Neutrophil (primary cell): ENCODE data around the gene HLA-F.

ENCODE experiments used
- H3K27ac ChIP-seq: fragments of 200-600 bp; sonication (generic); 2 replicates; pipeline ENCODE4 v1.5.1; 2016; ENCODE audit warnings: mild to moderate bottlenecking, moderate library complexity
- H3K27me3 ChIP-seq: fragments of 200-600 bp; sonication (generic); 2 replicates; pipeline ENCODE4 v1.6.0; 2016; ENCODE audit warnings: mild to moderate bottlenecking
- H3K36me3 ChIP-seq: fragments of 200-600 bp; sonication (generic); 2 replicates; pipeline ENCODE4 v1.5.1; 2017
- H3K4me1 ChIP-seq, 2 experiments: fragments of 200-600 bp in 1 of 2; sonication (generic) in 1 of 2; 1 replicate in 1 of 2; 2 replicates in 1 of 2; pipeline versions ENCODE4 v1.5.1 to v1.6.1; 2013 to 2016; ENCODE audit warnings: low read depth in 1 of 2, low read length in 1 of 2, mild to moderate bottlenecking in 1 of 2, moderate library complexity in 1 of 2; ENCODE audit not compliant: control insufficient read depth in 1 of 2, insufficient read depth in 1 of 2
- H3K4me3 ChIP-seq, 2 experiments: fragments of 200-600 bp in 1 of 2; sonication (generic) in 1 of 2; 1 replicate in 1 of 2; 2 replicates in 1 of 2; pipeline ENCODE4 v1.5.1; 2013 to 2016; ENCODE audit warnings: low read depth in 1 of 2, low read length in 1 of 2, mild to moderate bottlenecking in 1 of 2, moderate library complexity in 1 of 2
- H3K9me3 ChIP-seq: fragments of 200-600 bp; sonication (generic); 2 replicates; pipeline ENCODE4 v1.5.1; 2016
- CTCF ChIP-seq: fragments of 200-600 bp; sonication (generic); IDR thresholded peaks from 2 replicates; pipeline ENCODE4 v1.5.1; 2016; ENCODE audit warnings: antibody characterized with exemption

HLA-F gene

GRCh38 chr6:29742127-29742526, 18.9 kb downstream of the HLA-F start:
- H3K4me1 ChIP-seq: peaks cover 0 to 4% of the 10 kb centered on the region in 2 experiments

GRCh38 chr6:29743025-29743424, 19.8 kb downstream of the HLA-F start:
- no peak overlapping the region for H3K27ac ChIP-seq
- no peak overlapping the region for H3K4me3 ChIP-seq
- peaks cover 5 to 7% of the 10 kb centered on the region in 2 experiments for H3K4me1 ChIP-seq
- no peaks in the 10 kb centered on the region for H3K9me3 ChIP-seq
- H3K36me3 ChIP-seq: peaks cover 16% of the 10 kb centered on the region
- H3K27me3 ChIP-seq: peaks cover 5% of the 10 kb centered on the region
- TF ChIP-seq CTCF: no peak

More at GRCh38 chr6:29742127-29742526, 18.9 kb downstream of the HLA-F start:
- H3K4me3 ChIP-seq: no peak overlapping the region
- H3K36me3 ChIP-seq: peaks cover 16% of the 10 kb centered on the region
- no peak overlapping the region for H3K27ac ChIP-seq
- H3K27me3 ChIP-seq: no peaks in the 10 kb centered on the region
- H3K9me3 ChIP-seq: no peaks in the 10 kb centered on the region
- TF ChIP-seq CTCF: no peak

- peaks cover 13% of the 10 kb centered on the region for H3K36me3 ChIP-seq
Observed at GRCh38 chr6:29743568-29743967, 20.3 kb downstream of the HLA-F start.

DNA sequence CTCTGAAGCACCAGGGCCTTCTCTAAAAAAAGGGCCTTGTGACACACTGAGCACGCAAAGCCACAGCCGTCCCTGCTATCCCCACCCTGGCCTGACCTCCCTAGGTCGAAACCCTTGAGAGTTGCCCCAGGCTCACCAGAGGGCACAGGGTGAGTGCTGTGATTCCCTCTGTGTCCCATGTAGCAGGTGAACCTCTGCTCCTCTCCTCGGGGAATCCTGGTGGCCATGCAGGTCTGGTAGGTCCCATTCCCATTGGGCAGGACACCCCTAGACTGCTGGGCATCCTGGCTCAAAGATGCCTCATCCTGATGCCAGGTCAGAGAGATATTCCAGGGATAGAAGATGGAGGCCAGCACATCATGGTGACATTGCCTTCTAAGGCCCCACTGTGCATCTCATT, 20.9 kb downstream of the HLA-F start:
- Histone ChIP-seq H3K27me3 (peaks cover 15% of the 10 kb centered on the region), H3K4me3 (no peak overlapping the region), H3K4me1 (peaks cover 14 to 16% of the 10 kb centered on the region in 2 experiments), H3K9me3 (no peaks in the 10 kb centered on the region), H3K36me3 (peaks cover 9% of the 10 kb centered on the region), H3K27ac (no peak overlapping the region)
- TF ChIP-seq CTCF: no peak

More at GRCh38 chr6:29743568-29743967, 20.3 kb downstream of the HLA-F start:
- Histone ChIP-seq H3K4me3 (no peak overlapping the region), H3K9me3 (no peaks in the 10 kb centered on the region), H3K4me1 (peaks cover 10 to 12% of the 10 kb centered on the region in 2 experiments), H3K27ac (no peak overlapping the region), H3K27me3 (peaks cover 10% of the 10 kb centered on the region)
- TF ChIP-seq CTCF: no peak

GRCh38 chr6:29744621-29745020, 21.4 kb downstream of the HLA-F start:
- no peak for TF ChIP-seq CTCF
- Histone ChIP-seq H3K9me3 (no peaks in the 10 kb centered on the region), H3K27ac (no peak overlapping the region), H3K27me3 (peaks cover 20% of the 10 kb centered on the region), H3K4me3 (no peak overlapping the region), H3K36me3 (peaks cover 7% of the 10 kb centered on the region), H3K4me1 (peaks cover 19 to 21% of the 10 kb centered on the region in 2 experiments)

- peaks cover 7% of the 10 kb centered on the region for H3K36me3 ChIP-seq
- H3K4me1 ChIP-seq: peaks cover 22% of the 10 kb centered on the region in 2 experiments
- TF ChIP-seq CTCF: no peak
- no peaks in the 10 kb centered on the region for H3K9me3 ChIP-seq
- H3K4me3 ChIP-seq: no peak overlapping the region
- H3K27me3 ChIP-seq: peaks cover 26% of the 10 kb centered on the region
- H3K27ac ChIP-seq: no peak overlapping the region
Observed at GRCh38 chr6:29745386-29745785, 22.2 kb downstream of the HLA-F start.
